Nucleus accumbens (tissue), 56 donors: ENCODE measurements around the gene NXPE4.
"Not testable (repeated sequence)": the region's sequence is repeated elsewhere in the genome, so short reads cannot be mapped to it uniquely, and the experiment has no call there.

ENCODE experiments used
- DNase-seq, 56 donors: peaks; one replicate each; lab custom pipeline; 2025; lab: John Stamatoyannopoulos, UW

Gene NXPE4

DNA sequence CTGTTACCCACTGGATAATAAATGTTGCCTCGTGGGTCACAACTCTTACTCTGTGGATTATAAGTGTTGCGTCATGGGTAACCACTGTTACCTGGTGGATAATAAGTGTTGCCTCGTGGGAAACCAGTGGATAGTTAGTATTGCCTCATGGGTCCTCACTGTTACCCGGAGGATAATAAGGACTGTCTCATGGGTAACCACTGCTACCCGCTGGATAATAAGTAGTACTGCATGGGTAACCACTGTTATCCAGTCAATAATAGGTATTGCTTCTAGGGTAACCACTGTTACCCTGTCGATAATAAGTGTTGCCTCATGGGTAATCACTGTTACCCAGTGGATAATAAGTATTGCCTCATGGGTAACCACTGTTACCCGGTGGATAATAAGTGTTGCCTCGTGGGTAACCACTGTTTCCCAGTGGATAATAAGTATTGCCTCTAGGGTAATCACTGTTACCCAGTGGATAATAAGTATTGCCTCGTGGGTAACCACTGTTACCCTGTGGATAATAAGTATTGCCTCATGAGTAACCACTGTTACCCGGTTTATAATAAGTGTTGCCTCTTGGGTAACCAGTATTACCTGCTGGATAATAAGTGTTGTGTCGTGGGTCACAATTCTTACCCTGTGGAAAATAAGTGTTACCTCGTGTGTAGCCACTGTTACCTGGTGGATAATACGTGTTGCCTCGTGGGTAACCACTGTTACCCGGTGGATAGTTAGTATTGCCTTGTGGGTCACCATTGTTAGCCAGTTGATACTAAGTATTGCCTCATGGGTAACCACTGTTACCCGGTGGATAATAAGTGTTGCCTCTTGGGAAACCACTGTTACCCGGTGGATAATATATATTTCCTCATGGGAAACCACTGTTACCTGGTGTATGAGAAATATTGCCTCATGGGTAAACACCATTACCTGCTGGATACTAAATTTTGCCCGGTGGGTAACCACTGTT, 15.7 kb upstream of the NXPE4 start:
- no peak for DNase-seq

DNA sequence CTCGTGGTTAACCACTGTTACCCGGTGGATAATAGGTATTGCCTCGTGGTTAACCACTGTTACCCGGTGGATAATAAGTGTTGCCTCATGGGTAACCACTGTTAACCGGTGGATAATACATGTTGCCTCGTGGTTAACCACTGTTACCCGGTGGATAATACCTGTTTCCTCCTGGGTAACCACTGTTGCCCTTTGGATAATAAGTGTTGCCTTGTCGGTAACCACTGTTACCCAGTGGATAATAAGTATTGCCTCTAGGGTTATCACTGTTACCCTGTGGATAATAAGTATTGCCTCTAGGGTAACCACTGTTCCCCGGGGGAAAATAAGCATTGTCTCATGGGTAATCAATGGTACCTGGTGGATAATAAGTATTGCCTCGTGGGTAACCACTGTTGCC, 15.0 kb upstream of the NXPE4 start:
- DNase-seq: no peak

DNA sequence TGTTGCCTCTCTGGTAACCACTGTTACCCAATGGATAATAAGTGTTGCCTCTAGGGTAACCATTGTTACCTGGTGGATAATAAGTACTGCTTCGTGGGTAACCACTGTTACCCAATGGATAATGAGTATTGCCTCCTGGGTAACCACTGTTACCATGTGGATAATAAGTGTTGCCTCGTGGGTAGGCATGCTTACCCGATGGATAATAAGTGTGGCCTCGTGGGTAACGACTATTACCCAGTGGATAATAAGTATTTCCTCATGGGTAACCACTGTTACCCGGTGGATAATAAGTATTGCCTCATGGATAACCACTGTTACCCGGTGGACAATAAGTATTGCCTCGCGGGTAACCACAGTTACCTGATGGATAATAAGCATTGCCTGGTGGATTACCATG, 13.8 kb upstream of the NXPE4 start:
- no peak for DNase-seq

DNA sequence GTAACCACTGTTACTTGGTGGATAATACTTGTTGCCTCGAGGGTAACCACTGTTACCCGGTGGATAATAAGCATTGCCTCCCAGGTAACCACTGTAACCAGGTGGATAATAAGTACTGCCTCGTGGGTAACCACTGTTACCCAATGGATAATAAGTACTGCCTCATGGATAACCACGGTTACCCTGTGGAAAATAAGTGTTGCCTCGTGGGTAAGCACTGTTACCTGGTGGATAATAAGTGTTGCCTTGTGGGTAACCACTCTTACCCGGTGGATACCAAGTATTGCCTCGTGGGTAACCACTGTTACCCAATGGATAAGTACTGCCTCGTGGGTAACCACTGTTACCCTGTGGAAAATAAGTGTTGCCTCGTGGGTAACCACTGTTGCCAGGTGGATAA, 13.0 kb upstream of the NXPE4 start:
- not testable (repeated sequence) for DNase-seq

GRCh38 chr11:114607753-114608459, 12.3 kb upstream of the NXPE4 start:
- DNase-seq: no peak

- DNase-seq: not testable (repeated sequence)
Measured at GRCh38 chr11:114606802-114607075, 11.2 kb upstream of the NXPE4 start.

DNA sequence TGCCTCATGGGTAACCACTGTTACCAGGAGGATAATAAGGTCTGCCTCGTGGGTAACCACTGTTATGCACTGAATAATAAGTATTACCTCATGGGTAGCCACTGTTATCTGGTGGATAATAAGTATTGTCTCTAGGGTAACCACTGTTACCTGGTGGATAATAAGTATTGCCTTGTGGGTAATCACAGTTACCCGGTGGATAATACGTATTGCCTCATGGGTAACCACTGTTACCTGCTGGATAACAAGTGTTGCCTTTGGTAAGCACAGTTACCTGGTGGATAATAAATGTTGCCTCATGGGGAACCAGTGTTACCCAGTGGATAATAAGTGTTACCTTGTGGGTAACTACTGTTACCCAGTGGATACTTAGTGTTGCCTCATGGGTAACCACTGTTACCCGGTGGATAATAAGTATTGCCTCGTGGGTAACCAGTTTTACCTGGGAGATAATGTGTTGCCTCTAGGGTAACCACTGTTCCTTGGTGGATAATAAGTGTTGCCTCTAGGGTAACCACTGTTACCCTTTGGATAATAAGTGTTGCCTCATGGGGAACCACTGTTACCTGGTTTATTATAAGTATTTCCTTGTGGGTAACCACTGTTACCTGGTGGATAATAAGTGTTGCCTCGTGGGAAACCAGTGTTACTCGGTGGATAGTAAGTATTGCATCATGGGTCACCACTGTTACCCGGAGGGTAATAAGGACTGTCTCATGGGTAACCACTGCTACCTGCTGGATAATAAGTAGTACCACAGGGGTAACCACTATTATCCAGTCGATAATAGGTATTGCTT, 10.6 kb upstream of the NXPE4 start:
- no peak for DNase-seq

DNA sequence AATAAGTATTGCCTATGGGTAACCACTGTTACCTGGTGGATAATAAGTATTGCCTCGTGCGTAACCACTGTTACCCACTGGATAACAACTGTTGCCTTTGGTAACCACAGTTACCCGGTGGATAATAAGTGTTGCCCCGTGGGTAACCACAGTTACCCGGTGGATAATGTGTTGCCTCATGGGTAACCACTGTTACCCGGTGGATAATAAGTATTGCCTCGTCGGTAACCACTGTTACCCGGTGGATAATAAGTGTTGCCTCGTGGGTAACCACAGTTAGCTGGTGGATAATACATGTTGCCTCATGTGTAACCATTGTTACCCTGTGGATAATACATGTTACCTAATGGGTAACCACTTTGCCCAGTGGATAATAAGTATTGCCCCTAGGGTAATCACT, 9.8 kb upstream of the NXPE4 start:
- no peak for DNase-seq

DNA sequence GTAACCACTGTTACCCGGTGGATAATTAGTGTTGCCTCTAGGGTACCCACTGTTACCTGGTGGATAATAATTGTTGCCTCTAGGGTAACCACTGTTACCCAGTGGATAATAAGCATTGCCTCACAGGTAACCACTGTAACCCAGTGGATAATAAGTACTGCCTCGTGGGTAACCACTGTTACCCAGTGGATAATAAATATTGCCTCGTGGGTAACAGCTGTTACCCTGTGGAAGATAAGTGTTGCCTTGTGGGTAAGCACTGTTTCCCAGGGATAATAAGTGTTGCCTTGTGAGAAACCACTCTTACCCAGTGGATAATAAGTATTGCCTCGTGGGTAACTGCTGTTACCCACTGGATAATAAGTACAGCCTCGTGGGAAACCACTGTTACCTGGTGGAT, 9.3 kb upstream of the NXPE4 start:
- no peak for DNase-seq

DNA sequence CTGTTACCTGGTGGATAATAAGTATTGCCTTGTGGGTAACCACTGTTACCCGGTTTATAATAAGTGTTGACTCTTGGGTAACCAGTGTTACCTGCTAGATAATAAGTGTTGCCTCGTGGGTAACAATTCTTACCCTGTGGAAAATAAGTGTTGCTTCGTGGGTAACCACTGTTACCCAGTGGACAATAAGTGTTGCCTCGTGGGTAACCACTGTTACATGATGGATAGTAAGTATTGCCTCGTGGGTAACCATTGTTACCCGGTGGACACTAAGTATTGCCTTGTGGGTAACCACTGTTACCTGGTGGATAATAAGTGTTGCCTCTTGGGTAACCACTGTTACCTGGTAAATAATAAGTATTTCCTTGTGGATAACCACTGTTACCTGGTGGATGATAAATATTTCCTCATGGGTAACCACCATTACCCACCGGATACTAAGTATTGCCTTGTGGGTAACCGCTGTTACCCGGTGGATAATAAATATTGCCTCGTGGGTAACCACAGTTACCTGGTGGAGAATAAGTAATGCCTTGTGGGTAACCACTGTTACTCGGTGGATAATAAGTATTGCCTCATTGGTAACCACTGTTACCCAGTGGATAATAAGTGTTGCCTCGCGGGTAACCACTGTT, 8.7 kb upstream of the NXPE4 start:
- DNase-seq: no peak

- DNase-seq: not testable (repeated sequence)
Measured at GRCh38 chr11:114603151-114603550, 7.6 kb upstream of the NXPE4 start.

GRCh38 chr11:114598461-114598860, 2.9 kb upstream of the NXPE4 start:
- DNase-seq: no peak

GRCh38 chr11:114596175-114596919, 761 bp upstream of the NXPE4 start:
- DNase-seq: no peak

- DNase-seq: no peak
Measured at GRCh38 chr11:114594703-114595102, 883 bp downstream of the NXPE4 start.

- DNase-seq: no peak
Measured at GRCh38 chr11:114587398-114587953, 8.1 kb downstream of the NXPE4 start.

- DNase-seq: no peak
Measured at GRCh38 chr11:114586797-114587196, 8.8 kb downstream of the NXPE4 start.

- no peak for DNase-seq
Measured at GRCh38 chr11:114571712-114572111, 23.9 kb downstream of the NXPE4 start.

DNA sequence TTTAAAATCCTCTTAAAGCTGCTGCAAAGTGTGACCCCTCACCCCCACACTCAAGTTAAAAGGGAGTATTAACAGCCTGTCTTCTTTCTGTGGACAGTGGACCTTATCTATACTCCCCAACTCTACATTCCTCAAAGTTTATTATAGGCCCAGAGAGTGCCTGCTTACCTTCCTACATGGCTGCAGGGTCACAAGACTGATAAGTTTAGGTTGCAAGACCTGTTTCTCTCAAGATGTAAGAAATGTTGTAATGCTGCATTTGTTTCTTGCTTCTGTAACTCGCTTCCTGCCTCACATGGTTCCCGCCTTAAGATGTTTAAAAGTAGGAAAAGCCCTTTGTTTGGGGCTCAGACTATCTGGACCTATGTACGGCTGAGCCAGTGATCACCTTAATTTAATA, 25.8 kb downstream of the NXPE4 start:
- DNase-seq: no peak

- DNase-seq: no peak
Measured at GRCh38 chr11:114566276-114566675, 29.3 kb downstream of the NXPE4 start.

DNA sequence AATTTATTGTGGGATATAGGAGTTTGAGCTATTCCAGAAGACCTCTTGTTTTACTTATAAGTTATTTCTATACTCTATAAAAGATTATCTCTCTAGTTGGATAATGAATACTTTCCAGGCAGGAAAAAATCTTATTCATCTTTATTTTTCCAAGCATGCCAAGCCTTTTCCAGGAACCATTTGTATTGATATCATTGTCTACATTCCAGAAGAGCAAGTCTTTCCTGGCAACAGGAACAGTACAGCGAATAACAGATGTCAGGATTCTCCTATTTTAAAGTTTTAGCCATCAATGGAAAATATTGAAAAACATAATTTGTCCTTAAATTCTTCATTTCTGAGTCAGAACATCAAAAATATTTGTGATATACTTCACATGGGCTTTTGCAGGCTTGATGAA, 30.8 kb downstream of the NXPE4 start:
- DNase-seq: no peak
